H9 (cell line): ENCODE data around the gene INTS1. TPM values are rescaled to one million over a fixed set of nuclear protein-coding genes. Genes with fewer than 3 reads are reported as not detected.

Experiments
- DNase-seq: peaks from one replicate; pipeline ENCODE4 v3.0.0-alpha.2; 2017
- H2AFZ ChIP-seq: one replicate; pipeline ENCODE4 v1.6.1; 2013; ENCODE audit warnings: mild to moderate bottlenecking, low read length, control low read depth, moderate library complexity
- H2AK5ac ChIP-seq: 2 replicates; pipeline ENCODE4 v1.6.1; 2013; ENCODE audit warnings: low read length, control low read depth, mixed read lengths; ENCODE audit not compliant: insufficient read length
- H2BK120ac ChIP-seq: one replicate; pipeline ENCODE4 v1.6.1; 2013; ENCODE audit warnings: low read depth, mild to moderate bottlenecking, low read length, control low read depth, inconsistent platforms; ENCODE audit not compliant: poor library complexity, severe bottlenecking
- H2BK12ac ChIP-seq: 2 replicates; pipeline ENCODE4 v1.6.1; 2013; ENCODE audit warnings: low read length, control low read depth, mixed read lengths, low read depth; ENCODE audit not compliant: insufficient read length
- H2BK15ac ChIP-seq: 2 replicates; pipeline ENCODE4 v1.6.1; 2013; ENCODE audit warnings: low read depth, low read length, control low read depth
- H2BK20ac ChIP-seq: one replicate; pipeline ENCODE4 v1.6.1; 2013; ENCODE audit warnings: low read depth, mild to moderate bottlenecking, low read length, control low read depth, inconsistent platforms; ENCODE audit not compliant: poor library complexity, severe bottlenecking
- H2BK5ac ChIP-seq: 2 replicates; pipeline ENCODE4 v1.6.1; 2013; ENCODE audit warnings: low read length, control low read depth, mixed read lengths; ENCODE audit not compliant: insufficient read length
- H3K14ac ChIP-seq: 2 replicates; pipeline ENCODE4 v1.6.1; 2013; ENCODE audit warnings: low read length, control low read depth; ENCODE audit not compliant: insufficient read depth
- H3K18ac ChIP-seq: 2 replicates; pipeline ENCODE4 v1.6.1; 2013; ENCODE audit warnings: low read depth, mild to moderate bottlenecking, mixed read lengths, low read length, control low read depth; ENCODE audit not compliant: insufficient read length
- H3K23ac ChIP-seq: 2 replicates; pipeline ENCODE4 v1.6.1; 2013; ENCODE audit warnings: low read length, control low read depth, mixed read lengths, low read depth; ENCODE audit not compliant: insufficient read length
- H3K23me2 ChIP-seq: 2 replicates; pipeline ENCODE4 v1.6.1; 2013; ENCODE audit warnings: low read depth, mild to moderate bottlenecking, mixed read lengths, low read length, control low read depth; ENCODE audit not compliant: insufficient read length, poor library complexity, severe bottlenecking
- H3K27ac ChIP-seq: 2 replicates; pipeline ENCODE4 v1.5.1; 2013; ENCODE audit warnings: low read length, control low read depth, mixed read lengths, low read depth; ENCODE audit not compliant: insufficient read length
- H3K27me3 ChIP-seq: 2 replicates; pipeline ENCODE4 v1.6.1; 2013; ENCODE audit warnings: low read length, control low read depth, inconsistent platforms; ENCODE audit not compliant: insufficient read depth
- H3K4ac ChIP-seq: 2 replicates; pipeline ENCODE4 v1.6.1; 2013; ENCODE audit warnings: low read depth, mild to moderate bottlenecking, control low read depth, inconsistent platforms, low read length, moderate library complexity
- H3K4me1 ChIP-seq: 2 replicates; pipeline ENCODE4 v1.6.1; 2013; ENCODE audit warnings: low read length, control low read depth, inconsistent platforms; ENCODE audit not compliant: insufficient read depth
- H3K4me2 ChIP-seq: 2 replicates; pipeline ENCODE4 v1.6.1; 2013; ENCODE audit warnings: low read length, control low read depth, mixed read lengths; ENCODE audit not compliant: insufficient read length, insufficient read depth
- H3K56ac ChIP-seq: 2 replicates; pipeline ENCODE4 v1.6.1; 2013; ENCODE audit warnings: low read depth, mild to moderate bottlenecking, mixed read lengths, low read length, control low read depth; ENCODE audit not compliant: insufficient read length
- H3K79me1 ChIP-seq: 2 replicates; pipeline ENCODE4 v1.6.1; 2013; ENCODE audit warnings: low read depth, mild to moderate bottlenecking, moderate library complexity, low read length, control low read depth, inconsistent platforms; ENCODE audit not compliant: insufficient read depth, poor library complexity, severe bottlenecking
- H3K79me2 ChIP-seq: 2 replicates; pipeline ENCODE4 v1.6.1; 2013; ENCODE audit warnings: low read length, control low read depth, inconsistent platforms; ENCODE audit not compliant: insufficient read depth
- H3K9ac ChIP-seq: 2 replicates; pipeline ENCODE4 v1.6.1; 2013; ENCODE audit warnings: low read length, control low read depth, mixed read lengths; ENCODE audit not compliant: insufficient read length; ENCODE audit errors: extremely low read depth
- H3K9me3 ChIP-seq: one replicate; pipeline ENCODE4 v1.6.1; 2013; ENCODE audit warnings: low read depth, low read length, inconsistent platforms; ENCODE audit not compliant: control insufficient read depth
- H3T11ph ChIP-seq: one replicate; pipeline ENCODE4 v1.6.1; 2013; ENCODE audit warnings: mild to moderate bottlenecking, low read length, control low read depth, inconsistent platforms
- H4K20me1 ChIP-seq: one replicate; pipeline ENCODE4 v1.6.1; 2013; ENCODE audit not compliant: control insufficient read depth, insufficient read length, insufficient read depth
- H4K5ac ChIP-seq: 2 replicates; pipeline ENCODE4 v1.6.1; 2013; ENCODE audit warnings: low read depth, mild to moderate bottlenecking, mixed read lengths, low read length, control low read depth; ENCODE audit not compliant: insufficient read length
- H4K8ac ChIP-seq: replicated peaks from 2 replicates; pipeline ENCODE4 v1.6.1; 2013; ENCODE audit warnings: low read length, control low read depth, mixed read lengths, low read depth; ENCODE audit not compliant: insufficient read length
- H4K91ac ChIP-seq: 2 replicates; pipeline ENCODE4 v1.6.1; 2013; ENCODE audit warnings: low read depth, mild to moderate bottlenecking, moderate library complexity, mixed read lengths, low read length, control low read depth; ENCODE audit not compliant: insufficient read length
- H3K27ac Mint-ChIP-seq, 3 experiments: 2 replicates in 2 of 3; 3 replicates in 1 of 3; pipeline ENCODE4 v1.8.0; 2020 to 2021; ENCODE audit warnings: mixed read lengths in 3 of 3, mild to moderate bottlenecking in 1 of 3, moderate library complexity in 1 of 3
- H3K27me3 Mint-ChIP-seq: 2 replicates; pipeline ENCODE4 v1.8.0; 2021; ENCODE audit warnings: low read depth, mild to moderate bottlenecking, moderate library complexity, mixed read lengths
- H3K36me3 Mint-ChIP-seq, 3 experiments: 2 replicates in 2 of 3; 3 replicates in 1 of 3; pipeline ENCODE4 v1.8.0; 2020 to 2021; ENCODE audit warnings: low read depth in 3 of 3, mixed read lengths in 3 of 3; ENCODE audit not compliant: insufficient read depth in 1 of 3
- H3K4me1 Mint-ChIP-seq, 2 experiments: 2 replicates each; pipeline ENCODE4 v1.8.0; 2020; ENCODE audit warnings: mixed read lengths in 2 of 2
- H3K4me3 Mint-ChIP-seq, 2 experiments: 2 replicates in 1 of 2; 3 replicates in 1 of 2; pipeline ENCODE4 v1.8.0; 2020 to 2021; ENCODE audit warnings: mild to moderate bottlenecking in 2 of 2, mixed read lengths in 2 of 2, moderate library complexity in 1 of 2
- H3K9me3 Mint-ChIP-seq, 2 experiments: 2 replicates in 1 of 2; 3 replicates in 1 of 2; pipeline ENCODE4 v1.8.0; 2020; ENCODE audit warnings: mild to moderate bottlenecking in 2 of 2, mixed read lengths in 2 of 2, moderate library complexity in 1 of 2
- WGBS: extraction: QIAGEN DNeasy Blood & Tissue Kit; methylation state at CpG from one replicate; pipeline ENCODE4 v1.1.7; 2013; ENCODE audit warnings: missing lambda C conversion rate, low lambda C conversion rate, mixed read lengths; ENCODE audit not compliant: insufficient read length; ENCODE audit errors: extremely low coverage; 5-methylcytosine and 5-hydroxymethylcytosine counted together
- total RNA-seq: library from RNA; stranded (reverse); gene quantifications from 2 replicates; pipeline ENCODE4 v1.2.1, GENCODE V29; 2021
- TF ChIP-seq, protein P1 (sequence below): fragments of 200-600 bp; sonication (generic); conservative IDR thresholded peaks from 3 replicates; pipeline ENCODE4 v1.8.0; 2021; ENCODE audit warnings: antibody characterized with exemption, mild to moderate bottlenecking

INTS1 gene
- total RNA-seq, 1 experiment from 2014 or later, result 133 TPM

DNA sequence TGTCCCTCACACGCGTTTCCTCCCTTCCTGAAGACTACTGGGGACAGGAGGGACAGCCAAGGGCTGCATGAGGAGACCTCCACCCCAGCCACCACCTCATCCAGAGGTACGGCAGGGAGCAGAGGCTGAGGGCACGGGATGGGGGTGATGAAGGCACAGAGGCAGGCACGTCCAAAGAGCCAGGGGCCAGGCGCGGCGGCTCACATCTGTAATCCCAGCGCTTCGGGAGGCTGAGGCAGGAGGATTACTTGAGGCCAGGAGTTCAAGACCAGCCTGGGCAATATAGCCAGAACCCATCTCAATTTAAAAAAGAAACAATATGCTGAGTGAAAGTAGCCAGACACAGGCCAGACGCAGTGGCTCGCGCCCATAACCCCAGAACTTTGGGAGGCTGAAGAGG, 48.2 kb downstream of the INTS1 start:
- peak overlapping the region in 1 of 2 experiments; percentile 40; a peak in 2 of 5 replicates for H3K4me3 Mint-ChIP-seq
- no peak for DNase-seq
- H4K20me1 ChIP-seq, result no peaks in the 10 kb centered on the region

More for the DNA sequence above, 48.2 kb downstream of the INTS1 start:
- no peaks in the 10 kb centered on the region for H3K36me3 Mint-ChIP-seq
- Histone ChIP-seq H2BK5ac (no peak overlapping the region), H3K9me3 (no peaks in the 10 kb centered on the region), H3T11ph (no peak overlapping the region), H3K27ac (no peak overlapping the region), H3K23ac (no peak overlapping the region), H2BK12ac (no peak overlapping the region), H2BK20ac (no peak overlapping the region), H3K4ac (no peak overlapping the region), H3K18ac (no peak overlapping the region), H2BK120ac (no peak overlapping the region), H2AFZ (no peak overlapping the region), H4K8ac (no peak overlapping the region), H3K14ac (peak overlapping the region; percentile 17; the same call in 1 of the 2 replicates), H3K9ac (no peak overlapping the region), H2AK5ac (no peak overlapping the region), H3K56ac (no peak overlapping the region), H4K91ac (no peak overlapping the region), H3K4me1 (no peaks in the 10 kb centered on the region; the same call in 1 of the 2 replicates), H3K23me2 (peaks cover 8% of the 10 kb centered on the region), H3K4me2 (no peak overlapping the region), H3K27me3 (no peaks in the 10 kb centered on the region), H3K79me1 (no peaks in the 10 kb centered on the region), H2BK15ac (no peak overlapping the region), H3K79me2 (no peaks in the 10 kb centered on the region), H4K5ac (no peak overlapping the region)
- H3K27me3 Mint-ChIP-seq, result peaks cover 3% of the 10 kb centered on the region
- H3K4me1 Mint-ChIP-seq, result peaks cover 4 to 26% of the 10 kb centered on the region in 2 experiments
- whole genome bisulfite sequencing, result no CpG with 5 or more reads among the region's 13 CpGs
- H3K9me3 Mint-ChIP-seq, result no peaks in the 10 kb centered on the region
- TF ChIP-seq, protein P1, sequence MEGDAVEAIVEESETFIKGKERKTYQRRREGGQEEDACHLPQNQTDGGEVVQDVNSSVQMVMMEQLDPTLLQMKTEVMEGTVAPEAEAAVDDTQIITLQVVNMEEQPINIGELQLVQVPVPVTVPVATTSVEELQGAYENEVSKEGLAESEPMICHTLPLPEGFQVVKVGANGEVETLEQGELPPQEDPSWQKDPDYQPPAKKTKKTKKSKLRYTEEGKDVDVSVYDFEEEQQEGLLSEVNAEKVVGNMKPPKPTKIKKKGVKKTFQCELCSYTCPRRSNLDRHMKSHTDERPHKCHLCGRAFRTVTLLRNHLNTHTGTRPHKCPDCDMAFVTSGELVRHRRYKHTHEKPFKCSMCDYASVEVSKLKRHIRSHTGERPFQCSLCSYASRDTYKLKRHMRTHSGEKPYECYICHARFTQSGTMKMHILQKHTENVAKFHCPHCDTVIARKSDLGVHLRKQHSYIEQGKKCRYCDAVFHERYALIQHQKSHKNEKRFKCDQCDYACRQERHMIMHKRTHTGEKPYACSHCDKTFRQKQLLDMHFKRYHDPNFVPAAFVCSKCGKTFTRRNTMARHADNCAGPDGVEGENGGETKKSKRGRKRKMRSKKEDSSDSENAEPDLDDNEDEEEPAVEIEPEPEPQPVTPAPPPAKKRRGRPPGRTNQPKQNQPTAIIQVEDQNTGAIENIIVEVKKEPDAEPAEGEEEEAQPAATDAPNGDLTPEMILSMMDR, result no peak
- H3K27ac Mint-ChIP-seq, result no peak overlapping the region
